ENCODE measurements around the gene LSM14A.
A peak's percentile ranks its signal among the peaks of the same experiment; 100 is the strongest.

Gene LSM14A

DNA sequence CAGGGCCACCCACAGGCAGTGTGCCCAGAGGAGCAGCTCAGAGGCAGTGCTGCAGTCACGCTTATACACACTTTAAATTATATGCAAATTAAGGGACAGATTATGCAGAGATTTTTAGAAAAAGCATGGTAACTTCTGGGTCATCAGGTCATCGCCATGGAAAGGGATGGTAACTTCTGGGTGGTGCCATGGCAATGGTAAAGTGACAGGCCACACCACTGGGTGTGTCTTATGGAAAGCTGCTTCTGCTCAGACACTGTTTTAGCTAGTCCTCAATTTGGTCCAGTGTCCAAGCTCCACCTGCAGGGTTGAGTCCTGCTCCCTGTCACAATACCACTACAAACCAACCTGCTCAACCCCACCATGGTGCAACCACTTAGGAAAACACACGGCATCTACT, 29.9 kb upstream of the LSM14A start:
- H3K4me3 ChIP-seq (ENCODE audit: low read depth, low read length), result no peak overlapping the region
- no peak overlapping the region for H3K27ac ChIP-seq (ENCODE audit: extremely low read depth, low read depth, low read length)
- peaks cover 3% of the 10 kb centered on the region; the same call in 1 of the 2 replicates for H3K4me1 ChIP-seq (ENCODE audit: control insufficient read depth, insufficient read depth, low read length)
- CTCF ChIA-PET, result interaction anchor here (0.6 to 12.0 kb wide), 13 partner anchors 20 to 373 kb away, joined by 3 to 204 read pairs (median 3); no protein-coding TSS in a partner anchor
- no peaks in the 10 kb centered on the region for H3K9me3 ChIP-seq (ENCODE audit: control insufficient read depth, insufficient read depth, low read depth, low read length)
- no peaks in the 10 kb centered on the region; a peak in 1 of 3 replicates for H3K36me3 ChIP-seq (ENCODE audit: control insufficient read depth in 2 of 2, insufficient read depth in 1 of 2, low read length in 2 of 2)
- no peak for TF ChIP-seq KLF9 (tag by site-specific recombination; IDR thresholded peaks at IDR 0.05; ENCODE audit: low read depth)
- TF ChIP-seq ZNF830 (tag by site-specific recombination; IDR thresholded peaks at IDR 0.05; ENCODE audit: low read depth), result no peak
- no peak for TF ChIP-seq ZFP41 (tag by site-specific recombination; IDR thresholded peaks at IDR 0.05; ENCODE audit: borderline replicate concordance)
- TF ChIP-seq ZNF175 (tag by site-specific recombination; IDR thresholded peaks at IDR 0.05), result 0 out of 2 replicates have a peak, but pooled peaks have one; percentile 20
- POLR2A ChIA-PET, result interaction anchor here (2.9 kb wide), 1 partner anchor 8 kb away, joined by 16 read pairs; no protein-coding TSS in a partner anchor

DNA sequence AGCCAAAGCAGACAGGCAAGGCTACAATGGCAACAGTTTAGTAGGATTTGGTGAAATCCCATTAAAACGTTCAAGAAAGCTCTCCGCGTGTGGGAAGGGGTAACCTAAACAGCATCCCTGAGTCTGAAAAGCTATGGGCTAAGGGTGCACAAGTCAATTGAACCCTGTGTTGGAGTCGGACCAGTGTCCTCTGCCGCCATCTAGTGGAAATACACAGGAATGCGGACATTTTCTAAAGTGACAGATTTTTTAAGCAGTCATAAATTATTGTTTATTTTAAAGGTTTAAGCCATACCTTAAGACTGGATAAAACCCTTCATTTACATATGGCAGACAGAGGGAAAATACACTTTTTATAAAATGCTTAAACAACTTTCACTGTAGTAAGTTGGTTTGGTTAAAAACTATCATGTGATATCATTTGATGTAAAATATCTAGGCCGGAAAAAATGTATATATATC, 26.5 kb upstream of the LSM14A start:
- H3K4me1 ChIP-seq (ENCODE audit: control insufficient read depth, insufficient read depth, low read length), result peaks cover 3% of the 10 kb centered on the region; the same call in 1 of the 2 replicates
- H3K9me3 ChIP-seq (ENCODE audit: control insufficient read depth, insufficient read depth, low read depth, low read length), result no peaks in the 10 kb centered on the region
- no peak overlapping the region for H3K27ac ChIP-seq (ENCODE audit: extremely low read depth, low read depth, low read length)
- POLR2A ChIA-PET, result interaction anchor here (0.5 to 1.0 kb wide), 3 partner anchors 11 to 287 kb away, joined by 3 to 4 read pairs (median 3); no protein-coding TSS in a partner anchor
- CTCF ChIA-PET, result interaction anchor here (0.5 to 12.0 kb wide), 59 partner anchors 10 to 859 kb away, joined by 3 to 204 read pairs (median 4); partner anchors contain the start of gene LSM14A
- H3K4me3 ChIP-seq (ENCODE audit: low read depth, low read length), result no peak overlapping the region
- no peaks in the 10 kb centered on the region; a peak in 1 of 3 replicates for H3K36me3 ChIP-seq (ENCODE audit: control insufficient read depth in 2 of 2, insufficient read depth in 1 of 2, low read length in 2 of 2)
- no peak for TF ChIP-seq ZNF23 (tag by site-specific recombination; IDR thresholded peaks at IDR 0.05; ENCODE audit: borderline replicate concordance)
- TF ChIP-seq FEZF1 (tag by site-specific recombination; IDR thresholded peaks at IDR 0.05), result no peak
- no peak for TF ChIP-seq ZBTB6 (tag by site-specific recombination; IDR thresholded peaks at IDR 0.05)
- no peak for TF ChIP-seq ZNF560 (tag by site-specific recombination; IDR thresholded peaks at IDR 0.05; ENCODE audit: borderline replicate concordance)
- TF ChIP-seq KLF1 (tag by site-specific recombination; IDR thresholded peaks at IDR 0.05), result no peak
- TF ChIP-seq ZXDB (tag by site-specific recombination; IDR thresholded peaks at IDR 0.05), result peak; percentile 17; the same call in 1 of the 2 replicates
- TF ChIP-seq IKZF3 (tag by site-specific recombination; IDR thresholded peaks at IDR 0.05), result no peak
- peak; percentile 28; the same call in 1 of the 2 replicates for TF ChIP-seq ZEB2 (tag by site-specific recombination; IDR thresholded peaks at IDR 0.05)
- TF ChIP-seq ATF2 (tag by site-specific recombination; IDR thresholded peaks at IDR 0.05; ENCODE audit: low read depth), result no peak
- no peak for TF ChIP-seq ZNF280D (tag by site-specific recombination; IDR thresholded peaks at IDR 0.05)
- peak; percentile 47; the same call in 1 of the 2 replicates for TF ChIP-seq KLF10 (tag by site-specific recombination; IDR thresholded peaks at IDR 0.05)
- TF ChIP-seq SETDB1 (IDR thresholded peaks at IDR 0.05; ENCODE audit: insufficient read length, low read length), result no peak
- no peak for TF ChIP-seq ZNF248 (tag by site-specific recombination; IDR thresholded peaks at IDR 0.05)
- no peak for TF ChIP-seq ZNF707 (tag by site-specific recombination; IDR thresholded peaks at IDR 0.05)
- no peak for TF ChIP-seq ZNF768 (tag by site-specific recombination; IDR thresholded peaks at IDR 0.05)
- no peak for TF ChIP-seq PRDM6 (tag by site-specific recombination; IDR thresholded peaks at IDR 0.05)
- 0 out of 2 replicates have a peak, but pooled peaks have one; percentile 45 for TF ChIP-seq ZNF692 (tag by site-specific recombination; IDR thresholded peaks at IDR 0.05)
- 0 out of 2 replicates have a peak, but pooled peaks have one; percentile 34 for TF ChIP-seq SCRT2 (tag by site-specific recombination; IDR thresholded peaks at IDR 0.05)
- TF ChIP-seq BCL11A (tag by site-specific recombination; IDR thresholded peaks at IDR 0.05; ENCODE audit: low read depth), result no peak
- TF ChIP-seq ZNF654 (tag by site-specific recombination; IDR thresholded peaks at IDR 0.05; ENCODE audit: low read depth), result peak; percentile 100
- no peak for TF ChIP-seq ZNF37A (tag by site-specific recombination; IDR thresholded peaks at IDR 0.05)
